Measurements from ENCODE around the gene ATXN1. TPM values are rescaled to one million over a fixed set of nuclear protein-coding genes. Genes with fewer than 3 reads are reported as not detected.

The ATXN1 gene
- polyA plus RNA-seq, 4 donors: 4.6 to 16.5 (median 5.9) TPM

DNA sequence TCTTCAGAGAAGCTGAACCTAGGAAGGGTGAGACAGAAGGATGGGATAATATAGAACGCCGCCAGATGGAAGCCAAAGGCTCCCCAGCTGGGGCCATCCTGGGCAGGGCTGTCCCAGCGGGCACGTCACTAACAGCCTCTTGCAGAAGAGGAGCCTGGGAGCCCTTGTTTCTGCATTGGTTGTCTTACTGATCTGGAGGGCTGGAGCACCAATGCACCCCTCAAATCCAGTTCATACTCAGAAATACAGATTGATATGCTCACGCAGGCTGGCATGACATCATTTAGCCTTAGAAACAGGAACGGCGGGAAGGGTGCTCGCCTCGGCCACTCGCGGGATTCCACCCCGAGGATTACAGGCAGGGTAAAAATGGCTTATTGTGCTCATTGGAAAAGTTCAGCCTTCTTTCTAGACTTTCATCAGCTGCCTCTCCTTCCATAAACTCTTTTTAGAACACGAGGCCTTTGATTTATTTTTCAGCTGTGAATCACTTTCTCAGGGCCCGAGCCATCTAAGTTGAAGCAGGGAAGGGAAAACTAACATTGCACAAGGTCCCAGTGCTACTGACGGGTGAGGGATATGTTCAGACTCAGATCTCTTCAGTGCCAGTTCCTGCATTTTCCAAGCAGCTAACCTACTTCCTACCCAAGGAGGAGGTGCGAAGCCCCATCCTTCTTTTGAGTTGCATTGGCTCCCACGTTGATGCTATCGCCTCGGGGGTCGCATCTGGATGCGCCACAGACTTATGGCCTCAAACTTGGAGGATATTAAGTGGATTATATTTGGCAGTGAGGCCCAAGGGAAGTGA, 440.5 kb downstream of the ATXN1 start:
- DNase-seq: no peak
- peaks cover 0 to 6% (median 0%) of the 10 kb centered on the region in 3 donors for H3K4me1 ChIP-seq (ENCODE audit: control insufficient read depth in 3 of 3, insufficient read depth in 2 of 3, low read depth in 1 of 3, low read length in 2 of 3)
- H3K9me3 ChIP-seq (ENCODE audit: control insufficient read depth in 2 of 2, insufficient read depth in 1 of 2, low read depth in 1 of 2, low read length in 1 of 2): no peaks in the 10 kb centered on the region
- no peak overlapping the region for H3K4me3 ChIP-seq (ENCODE audit: low read depth in 1 of 3, low read length in 3 of 3)
- H3K27me3 ChIP-seq (ENCODE audit: control insufficient read depth in 3 of 3, insufficient read depth in 3 of 3, low read length in 3 of 3): no peaks in the 10 kb centered on the region
- H3K36me3 ChIP-seq (ENCODE audit: control insufficient read depth in 3 of 3, insufficient read depth in 2 of 3, low read depth in 1 of 3, low read length in 3 of 3): peaks cover 0 to 20% (median 0%) of the 10 kb centered on the region in 3 donors
- no peak for FAIRE-seq
- H3K27ac ChIP-seq (ENCODE audit: low read depth in 1 of 3, low read length in 2 of 3): peak overlapping the region; percentile 3 to 82 (median 28)
- 81 to 92% (median 91%) methylated on average over 21 of the region's 21 CpGs for WGBS, 3 donors

- peaks cover 0 to 6% (median 0%) of the 10 kb centered on the region in 3 donors for H3K4me1 ChIP-seq (ENCODE audit: control insufficient read depth in 3 of 3, insufficient read depth in 2 of 3, low read depth in 1 of 3, low read length in 2 of 3)
- peaks cover 0 to 16% (median 0%) of the 10 kb centered on the region in 3 donors for H3K36me3 ChIP-seq (ENCODE audit: control insufficient read depth in 3 of 3, insufficient read depth in 2 of 3, low read depth in 1 of 3, low read length in 3 of 3)
- FAIRE-seq (no peak), DNase-seq (peak in 1 of 2 donors; percentile 59)
- no peaks in the 10 kb centered on the region for H3K9me3 ChIP-seq (ENCODE audit: control insufficient read depth in 2 of 2, insufficient read depth in 1 of 2, low read depth in 1 of 2, low read length in 1 of 2)
- WGBS, 3 donors: 41 to 73% (median 58%) methylated on average over 16 of the region's 16 CpGs
- H3K27ac ChIP-seq (ENCODE audit: low read depth in 1 of 3, low read length in 2 of 3): peak overlapping the region; percentile 3 to 82 (median 28)
- no peaks in the 10 kb centered on the region for H3K27me3 ChIP-seq (ENCODE audit: control insufficient read depth in 3 of 3, insufficient read depth in 3 of 3, low read length in 3 of 3)
- H3K4me3 ChIP-seq (ENCODE audit: low read depth in 1 of 3, low read length in 3 of 3): no peak overlapping the region
Measured at GRCh38 chr6:16319813-16320532, 441.3 kb downstream of the ATXN1 start.

GRCh38 chr6:16318953-16319720, 442.1 kb downstream of the ATXN1 start:
- 92 to 96% (median 94%) methylated on average over 8 of the region's 8 CpGs for WGBS, 3 donors

DNA sequence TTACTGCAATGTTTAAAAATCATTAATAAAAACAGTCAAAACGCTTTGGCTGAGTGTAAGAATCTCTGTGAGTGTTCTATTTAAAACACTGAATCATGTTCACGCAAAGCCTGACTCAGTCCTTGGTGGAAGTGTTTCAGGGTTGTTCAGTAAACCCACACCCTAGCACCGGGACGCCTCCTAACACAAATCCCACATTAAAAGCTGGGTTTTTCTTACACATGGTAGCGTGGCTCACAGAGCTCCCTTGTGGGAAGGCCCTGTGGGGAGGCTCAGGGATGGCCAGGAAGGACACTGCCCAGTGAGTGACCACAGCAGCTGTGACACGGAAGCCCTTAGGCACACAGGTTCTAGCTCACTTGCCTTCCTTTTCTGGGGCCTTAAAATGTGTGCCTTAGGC, 442.7 kb downstream of the ATXN1 start:
- FAIRE-seq: no peak
- H3K9me3 ChIP-seq (ENCODE audit: control insufficient read depth in 2 of 2, insufficient read depth in 1 of 2, low read depth in 1 of 2, low read length in 1 of 2): no peaks in the 10 kb centered on the region
- H3K36me3 ChIP-seq (ENCODE audit: control insufficient read depth in 3 of 3, insufficient read depth in 2 of 3, low read depth in 1 of 3, low read length in 3 of 3): peaks cover 0 to 14% (median 0%) of the 10 kb centered on the region in 3 donors
- no peaks in the 10 kb centered on the region for H3K27me3 ChIP-seq (ENCODE audit: control insufficient read depth in 3 of 3, insufficient read depth in 3 of 3, low read length in 3 of 3)
- no peak for DNase-seq
- WGBS, 3 donors: 58 to 79% (median 58%) methylated on average over 6 of the region's 6 CpGs
- H3K27ac ChIP-seq (ENCODE audit: low read depth in 1 of 3, low read length in 2 of 3): peak overlapping the region in 1 of 3 donors; percentile 46
- no peak overlapping the region for H3K4me3 ChIP-seq (ENCODE audit: low read depth in 1 of 3, low read length in 3 of 3)
- H3K4me1 ChIP-seq (ENCODE audit: control insufficient read depth in 3 of 3, insufficient read depth in 2 of 3, low read depth in 1 of 3, low read length in 2 of 3): peaks cover 0 to 6% (median 0%) of the 10 kb centered on the region in 3 donors

More at GRCh38 chr6:16318953-16319720, 442.1 kb downstream of the ATXN1 start:
- Histone ChIP-seq H3K9me3 (ENCODE audit: control insufficient read depth in 2 of 2, insufficient read depth in 1 of 2, low read depth in 1 of 2, low read length in 1 of 2) (no peaks in the 10 kb centered on the region), H3K4me3 (ENCODE audit: low read depth in 1 of 3, low read length in 3 of 3) (no peak overlapping the region), H3K27me3 (ENCODE audit: control insufficient read depth in 3 of 3, insufficient read depth in 3 of 3, low read length in 3 of 3) (no peaks in the 10 kb centered on the region), H3K4me1 (ENCODE audit: control insufficient read depth in 3 of 3, insufficient read depth in 2 of 3, low read depth in 1 of 3, low read length in 2 of 3) (peaks cover 0 to 6% (median 0%) of the 10 kb centered on the region in 3 donors), H3K36me3 (ENCODE audit: control insufficient read depth in 3 of 3, insufficient read depth in 2 of 3, low read depth in 1 of 3, low read length in 3 of 3) (peaks cover 0 to 14% (median 0%) of the 10 kb centered on the region in 3 donors), H3K27ac (ENCODE audit: low read depth in 1 of 3, low read length in 2 of 3) (peak overlapping the region in 1 of 3 donors; percentile 46)
- FAIRE-seq: no peak
- no peak for DNase-seq

DNA sequence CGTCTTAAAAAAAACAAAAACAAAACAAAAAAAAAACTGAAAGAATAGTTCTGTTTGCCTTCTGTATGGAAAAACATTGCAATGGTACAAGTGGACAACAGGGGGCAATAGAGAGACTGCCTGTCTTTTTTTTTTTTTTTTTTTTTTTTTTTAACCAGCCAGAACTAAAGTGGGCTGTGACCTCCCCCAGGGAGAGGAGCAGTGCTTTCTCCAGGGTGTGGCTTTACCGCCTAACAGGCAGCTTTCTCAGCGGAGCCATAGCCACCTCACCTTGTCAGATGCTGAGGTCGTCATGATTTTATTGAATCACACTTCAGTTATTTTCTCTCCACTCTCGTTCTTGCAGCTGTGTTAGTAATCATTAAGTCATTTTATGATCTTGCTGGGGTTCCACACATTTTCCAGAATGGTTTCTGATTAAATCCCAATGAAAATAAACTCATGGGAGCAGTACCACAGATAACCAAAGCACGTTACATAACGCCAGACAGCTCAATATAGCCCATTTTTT, 444.5 kb downstream of the ATXN1 start:
- Histone ChIP-seq H3K27ac (ENCODE audit: low read depth in 1 of 3, low read length in 2 of 3) (no peak overlapping the region), H3K4me1 (ENCODE audit: control insufficient read depth in 3 of 3, insufficient read depth in 2 of 3, low read depth in 1 of 3, low read length in 2 of 3) (peaks cover 0 to 4% (median 0%) of the 10 kb centered on the region in 3 donors), H3K4me3 (ENCODE audit: low read depth in 1 of 3, low read length in 3 of 3) (no peak overlapping the region), H3K36me3 (ENCODE audit: control insufficient read depth in 3 of 3, insufficient read depth in 2 of 3, low read depth in 1 of 3, low read length in 3 of 3) (peaks cover 0 to 13% (median 0%) of the 10 kb centered on the region in 3 donors), H3K27me3 (ENCODE audit: control insufficient read depth in 3 of 3, insufficient read depth in 3 of 3, low read length in 3 of 3) (no peaks in the 10 kb centered on the region), H3K9me3 (ENCODE audit: control insufficient read depth in 2 of 2, insufficient read depth in 1 of 2, low read depth in 1 of 2, low read length in 1 of 2) (no peaks in the 10 kb centered on the region)
- 61 to 66% (median 62%) methylated on average over 7 of the region's 7 CpGs for WGBS, 3 donors
- no peak for FAIRE-seq
- peak; percentile 27 to 28 for DNase-seq

- Histone ChIP-seq H3K9me3 (ENCODE audit: control insufficient read depth in 2 of 2, insufficient read depth in 1 of 2, low read depth in 1 of 2, low read length in 1 of 2) (no peaks in the 10 kb centered on the region), H3K27me3 (ENCODE audit: control insufficient read depth in 3 of 3, insufficient read depth in 3 of 3, low read length in 3 of 3) (no peaks in the 10 kb centered on the region), H3K27ac (ENCODE audit: low read depth in 1 of 3, low read length in 2 of 3) (no peak overlapping the region), H3K36me3 (ENCODE audit: control insufficient read depth in 3 of 3, insufficient read depth in 2 of 3, low read depth in 1 of 3, low read length in 3 of 3) (peaks cover 0 to 4% (median 0%) of the 10 kb centered on the region in 3 donors), H3K4me3 (ENCODE audit: low read depth in 1 of 3, low read length in 3 of 3) (no peak overlapping the region), H3K4me1 (ENCODE audit: control insufficient read depth in 3 of 3, insufficient read depth in 2 of 3, low read depth in 1 of 3, low read length in 2 of 3) (no peaks in the 10 kb centered on the region)
- DNase-seq (no peak), FAIRE-seq (no peak)
- 90 to 95% (median 92%) methylated on average over 4 of the region's 4 CpGs for WGBS, 3 donors
Measured at GRCh38 chr6:16314296-16314695, 447.0 kb downstream of the ATXN1 start.

- Histone ChIP-seq H3K4me3 (ENCODE audit: low read depth in 1 of 3, low read length in 3 of 3) (no peak overlapping the region), H3K27ac (ENCODE audit: low read depth in 1 of 3, low read length in 2 of 3) (no peak overlapping the region), H3K27me3 (ENCODE audit: control insufficient read depth in 3 of 3, insufficient read depth in 3 of 3, low read length in 3 of 3) (no peaks in the 10 kb centered on the region), H3K36me3 (ENCODE audit: control insufficient read depth in 3 of 3, insufficient read depth in 2 of 3, low read depth in 1 of 3, low read length in 3 of 3) (peaks cover 0 to 4% (median 0%) of the 10 kb centered on the region in 3 donors), H3K4me1 (ENCODE audit: control insufficient read depth in 3 of 3, insufficient read depth in 2 of 3, low read depth in 1 of 3, low read length in 2 of 3) (no peaks in the 10 kb centered on the region), H3K9me3 (ENCODE audit: control insufficient read depth in 2 of 2, insufficient read depth in 1 of 2, low read depth in 1 of 2, low read length in 1 of 2) (no peaks in the 10 kb centered on the region)
- FAIRE-seq: no peak
- 88 to 96% (median 94%) methylated on average over 9 of the region's 9 CpGs for WGBS, 3 donors
- no peak for DNase-seq
Measured at GRCh38 chr6:16313732-16314131, 447.5 kb downstream of the ATXN1 start.

- peaks cover 0 to 9% (median 0%) of the 10 kb centered on the region in 3 donors for H3K36me3 ChIP-seq (ENCODE audit: control insufficient read depth in 3 of 3, insufficient read depth in 2 of 3, low read depth in 1 of 3, low read length in 3 of 3)
- H3K9me3 ChIP-seq (ENCODE audit: control insufficient read depth in 2 of 2, insufficient read depth in 1 of 2, low read depth in 1 of 2, low read length in 1 of 2): no peaks in the 10 kb centered on the region
- H3K4me1 ChIP-seq (ENCODE audit: control insufficient read depth in 3 of 3, insufficient read depth in 2 of 3, low read depth in 1 of 3, low read length in 2 of 3): no peaks in the 10 kb centered on the region
- WGBS, 3 donors: 86 to 94% (median 90%) methylated on average over 6 of the region's 6 CpGs
- DNase-seq: no peak
- H3K4me3 ChIP-seq (ENCODE audit: low read depth in 1 of 3, low read length in 3 of 3): no peak overlapping the region
- no peaks in the 10 kb centered on the region for H3K27me3 ChIP-seq (ENCODE audit: control insufficient read depth in 3 of 3, insufficient read depth in 3 of 3, low read length in 3 of 3)
- H3K27ac ChIP-seq (ENCODE audit: low read depth in 1 of 3, low read length in 2 of 3): no peak overlapping the region
- FAIRE-seq: no peak
Measured at GRCh38 chr6:16311763-16312162, 449.5 kb downstream of the ATXN1 start.

Measured in small intestine (tissue), 7 donors.